GM20000 (cell line): ENCODE measurements around the gene RPL6.

Source experiments
- DNase-seq: peaks from one replicate; pipeline ENCODE4 v3.0.0; 2012; ENCODE audit warnings: low spot score
- TF ChIP-seq, protein P1 (sequence below): IDR thresholded peaks from 2 replicates; pipeline ENCODE4 v1.5.1; 2012; ENCODE audit warnings: mild to moderate bottlenecking, control low read depth; ENCODE audit errors: extremely low read depth, missing control alignments

Gene RPL6

DNA sequence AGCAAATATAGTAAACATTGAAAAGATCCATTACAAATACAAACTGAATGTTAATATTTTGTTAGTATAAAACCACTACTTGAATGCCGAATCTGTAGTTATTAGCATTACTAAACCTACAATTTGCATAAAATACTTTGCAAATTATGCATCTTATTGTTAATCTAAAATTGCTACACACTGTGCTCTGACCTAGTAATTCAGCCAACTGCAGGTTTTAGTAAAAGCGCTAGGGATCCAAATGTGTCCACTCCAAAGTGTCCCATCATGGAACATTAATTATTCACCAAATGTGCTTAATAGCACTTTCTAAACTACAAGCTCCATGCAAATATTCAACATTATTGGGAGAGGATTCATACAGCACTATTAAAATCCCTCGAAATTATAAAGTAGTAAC is 41.4 kb downstream of the RPL6 start:
- TF ChIP-seq, protein P1, sequence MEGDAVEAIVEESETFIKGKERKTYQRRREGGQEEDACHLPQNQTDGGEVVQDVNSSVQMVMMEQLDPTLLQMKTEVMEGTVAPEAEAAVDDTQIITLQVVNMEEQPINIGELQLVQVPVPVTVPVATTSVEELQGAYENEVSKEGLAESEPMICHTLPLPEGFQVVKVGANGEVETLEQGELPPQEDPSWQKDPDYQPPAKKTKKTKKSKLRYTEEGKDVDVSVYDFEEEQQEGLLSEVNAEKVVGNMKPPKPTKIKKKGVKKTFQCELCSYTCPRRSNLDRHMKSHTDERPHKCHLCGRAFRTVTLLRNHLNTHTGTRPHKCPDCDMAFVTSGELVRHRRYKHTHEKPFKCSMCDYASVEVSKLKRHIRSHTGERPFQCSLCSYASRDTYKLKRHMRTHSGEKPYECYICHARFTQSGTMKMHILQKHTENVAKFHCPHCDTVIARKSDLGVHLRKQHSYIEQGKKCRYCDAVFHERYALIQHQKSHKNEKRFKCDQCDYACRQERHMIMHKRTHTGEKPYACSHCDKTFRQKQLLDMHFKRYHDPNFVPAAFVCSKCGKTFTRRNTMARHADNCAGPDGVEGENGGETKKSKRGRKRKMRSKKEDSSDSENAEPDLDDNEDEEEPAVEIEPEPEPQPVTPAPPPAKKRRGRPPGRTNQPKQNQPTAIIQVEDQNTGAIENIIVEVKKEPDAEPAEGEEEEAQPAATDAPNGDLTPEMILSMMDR: no peak

DNA sequence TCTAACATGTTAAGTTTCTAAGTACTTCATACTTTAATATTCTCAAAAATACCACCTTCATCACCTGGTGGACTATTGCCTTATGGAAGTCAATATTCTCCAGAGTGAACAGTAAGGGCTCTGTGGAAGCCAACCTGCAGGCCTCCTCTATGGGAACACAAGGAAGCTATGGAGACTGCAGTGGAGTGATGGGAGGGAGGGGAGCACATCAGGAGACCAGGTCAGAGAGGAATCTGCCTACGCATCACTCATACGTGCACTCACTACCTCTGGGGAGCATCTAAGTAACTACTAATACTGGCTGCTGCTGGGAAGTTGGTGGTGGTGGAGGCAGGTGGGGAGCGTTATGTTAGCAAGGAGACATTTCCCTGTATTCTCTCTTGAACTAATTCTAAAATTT is 47.1 kb downstream of the RPL6 start:
- TF ChIP-seq, protein P1: no peak
- no peak for DNase-seq

More for the DNA sequence above, 41.4 kb downstream of the RPL6 start:
- DNase-seq: no peak

DNA sequence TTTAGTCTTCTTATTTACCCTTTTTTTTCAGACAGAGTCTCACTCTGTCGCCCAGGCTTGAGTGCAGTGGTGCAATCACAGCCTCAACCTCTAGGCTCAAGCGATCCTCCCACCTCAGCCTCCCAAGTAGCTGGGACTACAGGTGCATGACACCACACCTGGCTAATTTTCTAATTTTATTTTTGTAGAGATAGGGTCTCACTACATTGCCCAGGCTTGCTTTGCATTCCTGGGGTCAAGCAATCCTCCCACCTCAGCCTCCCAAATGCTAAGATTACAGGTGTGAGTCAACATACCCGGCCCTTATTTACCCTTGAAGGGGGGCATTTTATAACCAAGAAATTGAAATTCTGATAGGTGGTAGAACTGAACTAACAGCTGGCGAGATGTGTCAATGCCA is 48.1 kb downstream of the RPL6 start:
- DNase-seq: no peak

DNA sequence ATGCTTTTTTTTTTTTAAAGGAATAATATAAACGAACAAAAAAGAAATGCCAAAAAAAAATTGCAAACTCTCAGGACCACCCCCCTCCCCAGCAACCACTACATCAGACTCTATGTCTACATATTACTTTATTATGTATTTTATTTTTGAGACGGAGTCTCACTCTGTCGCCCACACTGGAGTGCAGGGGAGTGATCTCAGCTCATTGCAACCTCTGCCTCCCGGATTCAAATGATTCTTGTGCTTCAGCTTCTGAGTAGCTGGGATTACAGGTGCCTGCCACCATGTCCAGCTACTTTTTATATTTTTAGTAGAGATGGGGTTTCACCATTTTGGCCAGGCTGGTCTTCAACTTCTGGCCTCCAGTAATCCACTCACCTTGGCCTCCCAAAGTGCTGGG is 50.1 kb downstream of the RPL6 start:
- DNase-seq: no peak
- TF ChIP-seq, protein P1: no peak

More for the DNA sequence above, 48.1 kb downstream of the RPL6 start:
- TF ChIP-seq, protein P1: no peak

DNA sequence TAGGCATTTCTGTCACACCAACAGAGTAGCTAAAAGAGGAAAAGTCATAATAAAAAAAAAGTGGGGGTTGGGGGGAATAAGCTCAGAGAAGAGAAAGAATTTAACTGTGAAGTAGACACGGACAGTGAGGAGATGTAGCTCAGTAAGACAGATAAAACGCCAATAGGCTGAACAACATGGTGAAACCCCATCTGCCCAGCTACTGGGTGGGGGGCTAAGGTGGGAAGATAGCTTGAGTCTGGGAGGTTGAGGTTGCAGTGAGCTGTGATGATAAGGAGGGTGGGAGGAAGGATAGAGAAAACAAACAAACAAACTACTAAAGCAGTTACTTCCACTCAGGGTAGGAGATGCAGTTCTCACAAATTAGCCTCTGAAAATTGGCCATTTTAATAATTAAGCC is 52.2 kb downstream of the RPL6 start:
- no peak for DNase-seq

More for the DNA sequence above, 52.2 kb downstream of the RPL6 start:
- TF ChIP-seq, protein P1: no peak
